ENCODE measurements around the gene OR4D9. TPM values are rescaled to one million over a fixed set of nuclear protein-coding genes. Genes with fewer than 3 reads are reported as not detected.

The OR4D9 gene
- total and polyA plus RNA-seq, 2 donors (not counting 3 experiments of a cell fraction or from before 2014, with no cell fraction given): not detected

DNA sequence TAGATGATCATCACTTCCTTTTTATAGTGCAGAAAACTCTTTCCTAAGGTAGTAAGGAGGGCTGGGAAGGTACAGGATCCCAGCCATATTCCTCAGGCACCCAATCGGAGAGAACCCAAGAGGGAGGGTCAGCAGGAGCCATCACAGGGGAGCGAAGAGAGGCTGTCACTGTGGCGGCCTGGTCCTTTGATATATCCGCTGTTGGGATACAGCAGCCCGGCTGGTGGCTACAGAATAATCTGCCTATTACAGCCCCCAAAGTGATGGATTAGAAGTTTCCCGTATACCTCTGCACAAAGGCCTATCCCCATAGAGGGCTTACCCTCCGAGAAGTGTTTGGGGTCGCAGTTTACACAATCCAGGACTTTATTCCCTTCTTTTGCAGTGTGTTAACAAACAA is 48.5 kb downstream of the OR4D9 start:
- no peaks in the 10 kb centered on the region for H3K79me2 ChIP-seq (ENCODE audit: control insufficient read depth, insufficient read depth, low read length)
- no TSS peak for BruUV-seq (replicated peaks)
- no peak for FAIRE-seq
- no peaks in the 10 kb centered on the region for H4K20me1 ChIP-seq (replicated peaks; ENCODE audit: control insufficient read depth, extremely low read depth, insufficient read depth, low read length)
- H2AFZ ChIP-seq (ENCODE audit: low read depth, low read length): no peak overlapping the region
- H3K9me1 ChIP-seq (replicated peaks; ENCODE audit: control insufficient read depth, extremely low read depth, insufficient read depth, low read length): no peaks in the 10 kb centered on the region
- no peak overlapping the region for H3K27ac ChIP-seq (ENCODE audit: insufficient read depth, low read depth, low read length)
- CTCF ChIA-PET: no interaction called here
- POLR2A ChIA-PET: no interaction called here
- H3K4me1 ChIP-seq (ENCODE audit: control insufficient read depth, extremely low read depth, insufficient read depth, low read length): peaks cover 9% of the 10 kb centered on the region
- H3K4me3 ChIP-seq (replicated peaks in 1 of 3; ENCODE audit: insufficient read depth in 1 of 3, low read depth in 1 of 3, low read length in 3 of 3): peak overlapping the region in 1 of 3 experiments; percentile 93
- no peak for TF ChIP-seq POLR2A (IDR thresholded peaks at IDR 0.05; ENCODE audit: low read depth, low read length)
- TF ChIP-seq JUN (IDR thresholded peaks at IDR 0.05; ENCODE audit: borderline replicate concordance, insufficient read depth, insufficient read length, low read depth): no peak
- TF ChIP-seq EZH2 (IDR thresholded peaks at IDR 0.05; ENCODE audit: borderline replicate concordance, low read depth, low read length, severe bottlenecking): no peak
- H3K36me3 ChIP-seq (ENCODE audit: control insufficient read depth in 2 of 2, extremely low read depth in 1 of 2, insufficient read depth in 2 of 2, low read length in 2 of 2): no peaks in the 10 kb centered on the region
- no peaks in the 10 kb centered on the region for H3K9me3 ChIP-seq (replicated peaks; ENCODE audit: control insufficient read depth, insufficient read depth, low read length)
- intact Hi-C loops (cut with micrococcal nuclease): loop anchor here (1.0 to 10.0 kb wide), 3 partner anchors 9 to 635 kb away; partner anchors contain the start of gene FAM111A
- H3K27me3 ChIP-seq (ENCODE audit: control insufficient read depth in 2 of 2, insufficient read depth in 2 of 2, low read length in 2 of 2): no peaks in the 10 kb centered on the region
- no peak overlapping the region for H3K9ac ChIP-seq (replicated peaks; ENCODE audit: extremely low read depth, insufficient read depth, low read length)
- H3K4me2 ChIP-seq (ENCODE audit: insufficient read depth, low read length): peak overlapping the region; percentile 19
- dilution Hi-C loops (cut with MboI; ENCODE audit: extremely low pct_ligation_motif_present, low sequenced_read_pairs): no loop called here
- no peak for DNase-seq (ENCODE audit: low read depth, low spot score)

DNA sequence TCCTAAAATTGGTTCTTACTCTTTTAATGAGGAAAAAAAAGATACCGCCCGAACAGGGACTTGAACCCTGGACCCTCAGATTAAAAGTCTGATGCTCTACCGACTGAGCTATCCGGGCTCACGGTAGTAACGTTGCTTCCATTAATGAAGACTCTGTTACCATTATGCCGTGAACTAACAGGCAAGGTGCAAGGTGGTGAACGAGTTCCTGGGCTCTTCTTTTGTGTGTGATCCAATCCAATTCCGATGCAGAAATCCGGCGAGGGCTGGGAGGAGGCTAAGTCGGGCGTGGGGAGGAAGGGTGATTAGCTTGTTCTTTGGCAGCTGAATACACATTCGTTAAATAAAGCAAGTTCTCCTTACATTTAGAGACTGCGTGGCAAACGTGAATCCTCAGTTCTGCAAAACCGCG is 49.0 kb downstream of the OR4D9 start:
- FAIRE-seq: no peak
- H3K27ac ChIP-seq (ENCODE audit: insufficient read depth, low read depth, low read length): peak overlapping the region; percentile 60
- peak overlapping the region; percentile 88 for H3K9ac ChIP-seq (replicated peaks; ENCODE audit: extremely low read depth, insufficient read depth, low read length)
- H3K36me3 ChIP-seq (ENCODE audit: control insufficient read depth in 2 of 2, extremely low read depth in 1 of 2, insufficient read depth in 2 of 2, low read length in 2 of 2): no peaks in the 10 kb centered on the region
- peak overlapping the region; percentile 50 to 93 (median 70) for H3K4me3 ChIP-seq (replicated peaks in 1 of 3; ENCODE audit: insufficient read depth in 1 of 3, low read depth in 1 of 3, low read length in 3 of 3)
- H2AFZ ChIP-seq (ENCODE audit: low read depth, low read length): peak overlapping the region; percentile 92
- no peaks in the 10 kb centered on the region for H3K9me1 ChIP-seq (replicated peaks; ENCODE audit: control insufficient read depth, extremely low read depth, insufficient read depth, low read length)
- BruUV-seq (replicated peaks): no TSS peak
- peaks cover 9% of the 10 kb centered on the region for H3K4me1 ChIP-seq (ENCODE audit: control insufficient read depth, extremely low read depth, insufficient read depth, low read length)
- peak overlapping the region; percentile 64 for H3K4me2 ChIP-seq (ENCODE audit: insufficient read depth, low read length)
- H3K9me3 ChIP-seq (replicated peaks; ENCODE audit: control insufficient read depth, insufficient read depth, low read length): no peaks in the 10 kb centered on the region
- H3K27me3 ChIP-seq (ENCODE audit: control insufficient read depth in 2 of 2, insufficient read depth in 2 of 2, low read length in 2 of 2): no peaks in the 10 kb centered on the region
- dilution Hi-C loops (cut with MboI; ENCODE audit: extremely low pct_ligation_motif_present, low sequenced_read_pairs) (no loop called here), intact Hi-C loops (cut with micrococcal nuclease) (loop anchor here (1.0 kb wide), 1 partner anchor 9 kb away; no protein-coding TSS in a partner anchor)
- no peaks in the 10 kb centered on the region for H3K79me2 ChIP-seq (ENCODE audit: control insufficient read depth, insufficient read depth, low read length)
- CTCF ChIA-PET: interaction anchor here (2.5 kb wide), 1 partner anchor 23 kb away, joined by 7 read pairs; no protein-coding TSS in a partner anchor
- TF ChIP-seq GATA2 (IDR thresholded peaks at IDR 0.05; ENCODE audit: insufficient read depth, insufficient read length, low read depth, low read length): no peak
- no peak for TF ChIP-seq JUN (IDR thresholded peaks at IDR 0.05; ENCODE audit: borderline replicate concordance, insufficient read depth, insufficient read length, low read depth)
- TF ChIP-seq, protein P1, sequence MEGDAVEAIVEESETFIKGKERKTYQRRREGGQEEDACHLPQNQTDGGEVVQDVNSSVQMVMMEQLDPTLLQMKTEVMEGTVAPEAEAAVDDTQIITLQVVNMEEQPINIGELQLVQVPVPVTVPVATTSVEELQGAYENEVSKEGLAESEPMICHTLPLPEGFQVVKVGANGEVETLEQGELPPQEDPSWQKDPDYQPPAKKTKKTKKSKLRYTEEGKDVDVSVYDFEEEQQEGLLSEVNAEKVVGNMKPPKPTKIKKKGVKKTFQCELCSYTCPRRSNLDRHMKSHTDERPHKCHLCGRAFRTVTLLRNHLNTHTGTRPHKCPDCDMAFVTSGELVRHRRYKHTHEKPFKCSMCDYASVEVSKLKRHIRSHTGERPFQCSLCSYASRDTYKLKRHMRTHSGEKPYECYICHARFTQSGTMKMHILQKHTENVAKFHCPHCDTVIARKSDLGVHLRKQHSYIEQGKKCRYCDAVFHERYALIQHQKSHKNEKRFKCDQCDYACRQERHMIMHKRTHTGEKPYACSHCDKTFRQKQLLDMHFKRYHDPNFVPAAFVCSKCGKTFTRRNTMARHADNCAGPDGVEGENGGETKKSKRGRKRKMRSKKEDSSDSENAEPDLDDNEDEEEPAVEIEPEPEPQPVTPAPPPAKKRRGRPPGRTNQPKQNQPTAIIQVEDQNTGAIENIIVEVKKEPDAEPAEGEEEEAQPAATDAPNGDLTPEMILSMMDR (IDR thresholded peaks at IDR 0.05; ENCODE audit: extremely low read depth in 1 of 2, insufficient read depth in 1 of 2, low read depth in 1 of 2, low read length in 2 of 2): no peak
- TF ChIP-seq POLR2A (IDR thresholded peaks at IDR 0.05; ENCODE audit: low read depth, low read length): peak; percentile 34
- no peak for TF ChIP-seq FOS (IDR thresholded peaks at IDR 0.05; ENCODE audit: borderline replicate concordance, insufficient read depth, low read length)
- TF ChIP-seq EZH2 (IDR thresholded peaks at IDR 0.05; ENCODE audit: borderline replicate concordance, low read depth, low read length, severe bottlenecking): no peak
- TF ChIP-seq POLR2AphosphoS5 (IDR thresholded peaks at IDR 0.05; ENCODE audit: insufficient read depth, low read depth, low read length): peak; percentile 5
- TF ChIP-seq MYC (IDR thresholded peaks at IDR 0.05; ENCODE audit: low read depth, low read length): no peak
- TF ChIP-seq, protein P2, sequence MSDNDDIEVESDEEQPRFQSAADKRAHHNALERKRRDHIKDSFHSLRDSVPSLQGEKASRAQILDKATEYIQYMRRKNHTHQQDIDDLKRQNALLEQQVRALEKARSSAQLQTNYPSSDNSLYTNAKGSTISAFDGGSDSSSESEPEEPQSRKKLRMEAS (IDR thresholded peaks at IDR 0.05; ENCODE audit: insufficient read depth, insufficient read length): no peak
- H4K20me1 ChIP-seq (replicated peaks; ENCODE audit: control insufficient read depth, extremely low read depth, insufficient read depth, low read length): no peaks in the 10 kb centered on the region
- peak; percentile 86 for DNase-seq (ENCODE audit: low read depth, low spot score)
- POLR2A ChIA-PET: no interaction called here

Data from endothelial cell of umbilical vein (primary cell).